ENCODE measurements around the gene NUP35. TPM values are rescaled to one million over a fixed set of nuclear protein-coding genes. Genes with fewer than 3 reads are reported as not detected.

Gene NUP35, protein sequence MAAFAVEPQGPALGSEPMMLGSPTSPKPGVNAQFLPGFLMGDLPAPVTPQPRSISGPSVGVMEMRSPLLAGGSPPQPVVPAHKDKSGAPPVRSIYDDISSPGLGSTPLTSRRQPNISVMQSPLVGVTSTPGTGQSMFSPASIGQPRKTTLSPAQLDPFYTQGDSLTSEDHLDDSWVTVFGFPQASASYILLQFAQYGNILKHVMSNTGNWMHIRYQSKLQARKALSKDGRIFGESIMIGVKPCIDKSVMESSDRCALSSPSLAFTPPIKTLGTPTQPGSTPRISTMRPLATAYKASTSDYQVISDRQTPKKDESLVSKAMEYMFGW
- 12.6 TPM for total RNA-seq
- long read RNA-seq, transcript NUP35-201 (9 exons, 1,633 nt) = major isoform, 26 of 28 reads
- long read RNA-seq, partial matches to known transcripts = 0 of 28 reads
- long read RNA-seq, other reads (novel, unspliced or antisense) = 2 of 28 reads

DNA sequence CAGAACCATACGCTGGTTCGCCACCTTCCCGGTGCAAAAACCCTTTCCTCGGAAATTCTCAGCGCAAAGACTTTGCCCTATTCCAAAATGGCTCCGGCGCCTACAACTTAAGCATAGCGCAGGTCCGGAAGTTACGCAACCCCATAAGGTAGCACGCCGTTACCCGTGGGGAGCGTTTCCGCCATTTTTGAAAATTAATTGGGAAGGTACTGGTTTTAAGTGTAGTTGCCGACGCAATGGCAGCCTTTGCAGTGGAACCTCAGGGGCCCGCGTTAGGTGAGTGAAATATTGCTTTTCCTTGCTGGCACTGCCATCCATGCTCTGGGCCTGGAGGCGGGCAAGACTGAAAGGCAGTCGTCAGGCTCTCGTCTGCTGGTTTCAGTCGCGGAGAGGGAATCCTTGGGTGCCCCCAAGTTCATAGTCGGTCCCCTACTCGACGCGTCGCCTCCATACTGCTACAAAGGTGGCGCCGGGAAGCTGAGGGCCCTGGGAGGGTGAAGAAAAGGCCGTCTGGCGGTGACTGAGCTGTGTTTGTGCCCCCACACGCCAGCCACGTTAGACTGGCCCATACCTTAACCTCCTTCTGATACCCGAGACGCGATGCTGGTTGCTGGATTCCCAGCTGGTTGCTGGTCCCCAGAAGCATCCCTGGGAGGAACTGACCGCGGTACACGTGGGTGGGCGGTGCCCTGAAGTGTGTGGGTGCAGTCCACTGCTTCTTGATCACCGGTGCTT lies at the start of gene NUP35:
TSS of gene NUP35 (plus strand) at position 222 of the 735 bp plus-strand sequence. CDS start at position 237, 15 bp downstream.
- peak; percentile 91 for DNase-seq (ENCODE audit: low spot score)

DNA sequence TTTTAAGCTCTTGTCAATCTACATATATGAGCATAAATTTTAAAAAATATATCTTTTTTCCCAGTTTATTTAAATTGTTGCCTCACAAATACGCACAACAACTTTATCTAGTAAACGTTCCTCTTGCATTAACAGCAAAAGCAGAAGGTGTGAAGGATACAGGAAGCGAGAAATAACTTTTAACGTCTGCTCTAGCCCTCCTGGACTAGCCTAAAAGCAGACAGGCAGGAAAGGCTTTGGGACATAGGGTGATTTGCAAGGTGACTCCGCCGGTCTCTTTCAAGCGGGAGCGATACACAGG lies 46.1 kb upstream of the NUP35 start:
- no peak for DNase-seq (ENCODE audit: low spot score)

DNA sequence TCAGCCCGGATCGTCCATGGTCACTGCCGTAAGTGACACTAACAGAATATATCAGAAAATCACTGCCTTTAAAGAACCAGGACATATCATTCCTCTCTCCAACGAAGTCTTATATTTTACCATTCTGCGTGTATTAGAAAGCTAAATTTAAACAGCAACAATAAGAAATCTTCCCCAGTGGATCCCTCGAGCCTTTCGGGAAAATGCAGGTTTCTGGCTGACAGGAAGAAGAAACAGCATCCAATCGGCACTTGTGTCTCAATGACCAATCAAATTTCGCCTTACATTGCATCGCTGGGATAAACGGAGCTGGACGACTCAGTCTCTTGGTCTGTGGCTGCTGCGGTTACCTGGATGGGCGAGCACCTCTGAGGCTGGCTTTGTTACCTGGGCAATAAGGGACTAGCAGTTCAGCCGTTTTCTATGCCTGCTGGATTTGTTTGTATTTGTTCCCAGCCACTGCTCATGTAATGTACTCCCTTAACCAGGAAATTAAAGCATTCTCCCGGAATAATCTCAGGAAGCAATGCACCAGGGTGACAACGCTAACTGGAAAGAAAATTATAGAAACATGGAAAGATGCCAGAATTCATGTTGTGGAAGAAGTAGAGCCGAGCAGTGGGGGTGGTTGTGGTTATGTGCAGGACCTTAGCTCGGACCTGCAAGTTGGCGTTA lies 45.6 kb upstream of the NUP35 start, which contains the start of gene DUSP19:
TSS of gene DUSP19 (plus strand) at position 284 of the 675 bp plus-strand sequence. CDS start at position 471, 187 bp downstream.
- DNase-seq (ENCODE audit: low spot score) = no peak

DNA sequence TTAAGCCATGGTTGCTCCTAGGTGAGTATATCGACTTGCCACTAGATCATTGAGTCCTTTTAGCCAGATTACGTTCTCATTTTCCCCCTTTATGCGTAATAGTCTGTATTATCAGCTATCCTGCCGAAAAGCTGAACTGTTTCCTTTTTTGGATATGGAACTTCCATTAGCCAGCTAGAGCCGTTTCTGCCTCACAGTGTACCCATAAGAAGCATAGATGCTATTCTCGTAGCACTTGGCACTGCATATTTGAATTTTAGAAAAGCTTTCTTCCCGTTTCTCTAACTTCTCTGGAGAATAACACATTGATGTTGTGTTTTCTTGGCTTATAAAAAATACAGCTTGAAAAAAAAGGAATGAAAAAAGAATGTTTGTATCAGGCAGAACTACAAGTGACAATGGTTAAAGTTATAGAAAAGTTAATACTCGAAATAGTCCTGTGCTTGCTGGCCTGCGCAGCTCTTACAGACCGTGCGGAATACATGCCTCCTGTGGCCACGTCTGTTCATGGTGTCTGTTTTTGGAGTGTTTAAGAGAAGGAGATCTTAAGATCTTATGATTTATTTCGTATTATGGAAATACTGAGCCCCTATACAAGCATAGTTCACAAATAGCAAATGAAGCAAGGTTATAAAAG lies 45.0 kb upstream of the NUP35 start:
- no peak for DNase-seq (ENCODE audit: low spot score)

DNA sequence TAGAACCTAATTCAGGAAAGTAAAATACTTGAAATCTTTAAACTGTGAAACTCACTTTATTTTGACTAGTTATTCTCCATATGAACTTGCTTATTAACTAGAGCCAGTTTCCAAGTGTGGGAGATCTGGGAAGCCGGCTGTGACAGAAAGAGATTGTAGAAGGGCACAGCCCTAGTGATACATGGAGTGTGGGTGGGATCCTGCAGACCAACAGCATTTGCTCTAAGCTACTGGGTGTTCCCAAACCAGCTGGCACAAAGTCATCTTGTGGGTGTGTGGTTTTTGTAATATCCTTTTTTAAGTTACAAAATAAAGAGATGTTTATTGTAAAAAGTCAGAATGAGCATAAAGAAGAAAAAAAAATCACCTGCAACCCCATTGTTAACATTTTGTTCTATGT lies 42.3 kb upstream of the NUP35 start:
- no peak for DNase-seq (ENCODE audit: low spot score)

DNA sequence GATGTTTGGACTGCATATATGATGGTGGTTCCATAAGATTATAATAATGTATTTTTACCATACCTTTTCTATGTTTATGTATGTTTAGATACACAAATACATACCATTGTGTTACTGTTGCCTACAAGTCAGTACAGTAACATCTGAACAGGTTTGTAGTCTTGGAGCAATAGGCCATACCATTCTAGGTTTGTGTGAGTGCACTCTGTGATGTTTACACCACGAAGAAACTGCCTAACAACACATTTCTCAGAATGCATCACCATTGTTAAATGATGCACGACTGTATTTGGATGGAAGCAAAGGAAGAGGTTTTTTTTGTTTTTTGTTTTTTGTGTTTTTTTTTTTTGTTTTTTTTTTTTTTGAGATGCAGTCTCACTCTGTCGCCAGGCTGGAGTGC lies 36.2 kb upstream of the NUP35 start:
- no peak for DNase-seq (ENCODE audit: low spot score)

DNA sequence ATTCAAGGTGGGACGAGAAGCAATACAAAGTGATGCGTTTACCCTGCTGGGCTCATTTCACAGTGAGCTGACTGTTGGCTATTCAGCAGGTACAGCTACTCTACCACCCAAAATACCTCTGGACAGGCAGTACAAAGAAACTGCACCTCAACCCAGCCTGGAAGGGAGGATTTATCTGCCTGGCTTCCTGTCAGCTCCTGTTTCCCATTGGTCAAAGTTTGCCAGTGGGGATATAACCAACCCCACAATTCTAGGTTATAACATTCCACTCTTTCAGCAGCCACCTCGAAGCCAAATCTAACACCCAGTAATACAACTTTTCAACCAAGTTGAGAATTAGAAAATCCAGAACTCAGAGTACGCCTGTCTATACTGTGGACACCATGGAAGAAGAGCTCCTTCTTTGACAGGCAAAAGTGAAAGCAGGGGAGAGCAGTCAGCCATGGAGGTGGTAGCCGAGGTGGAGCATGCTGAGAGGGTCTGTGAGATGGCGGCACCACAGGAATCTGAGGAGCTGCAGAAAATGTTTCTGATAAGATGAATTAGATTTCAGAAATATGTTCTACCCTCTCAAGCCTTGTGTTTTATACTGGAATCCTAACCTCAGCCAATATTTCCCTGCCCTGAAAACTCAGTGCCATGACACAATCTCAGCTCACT lies 34.9 kb upstream of the NUP35 start:
- no peak for DNase-seq (ENCODE audit: low spot score)

DNA sequence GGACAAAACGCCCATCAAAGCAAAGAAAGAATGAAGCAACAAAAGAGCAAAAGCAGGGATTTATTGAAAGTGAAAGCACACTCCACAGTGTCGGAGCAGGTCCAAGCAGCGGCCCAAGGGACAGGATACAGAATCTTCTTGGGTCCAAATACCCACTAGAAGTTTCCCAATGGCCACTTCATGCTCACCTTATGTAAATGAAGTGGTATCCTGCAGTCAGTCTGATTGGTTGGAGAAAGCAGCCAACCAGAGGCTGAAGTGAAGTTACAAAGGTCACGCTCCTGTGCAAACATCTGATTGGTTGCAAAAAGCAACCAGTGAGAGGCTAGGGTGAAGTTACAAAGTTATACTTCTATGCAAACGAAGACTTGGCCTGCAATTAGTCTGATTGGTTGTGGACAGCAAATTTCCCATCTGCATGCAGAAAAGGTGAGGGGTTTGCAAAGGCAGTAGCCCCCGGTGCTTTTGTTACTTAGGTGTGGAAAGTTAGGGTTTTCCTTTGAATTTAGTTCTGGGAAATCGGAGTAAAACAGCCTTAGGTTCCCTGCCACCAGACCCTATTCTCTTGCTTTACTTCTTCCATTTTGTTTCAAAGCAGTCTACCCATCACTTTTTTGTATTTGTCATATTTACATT lies 32.8 kb upstream of the NUP35 start:
- no peak for DNase-seq (ENCODE audit: low spot score)

DNA sequence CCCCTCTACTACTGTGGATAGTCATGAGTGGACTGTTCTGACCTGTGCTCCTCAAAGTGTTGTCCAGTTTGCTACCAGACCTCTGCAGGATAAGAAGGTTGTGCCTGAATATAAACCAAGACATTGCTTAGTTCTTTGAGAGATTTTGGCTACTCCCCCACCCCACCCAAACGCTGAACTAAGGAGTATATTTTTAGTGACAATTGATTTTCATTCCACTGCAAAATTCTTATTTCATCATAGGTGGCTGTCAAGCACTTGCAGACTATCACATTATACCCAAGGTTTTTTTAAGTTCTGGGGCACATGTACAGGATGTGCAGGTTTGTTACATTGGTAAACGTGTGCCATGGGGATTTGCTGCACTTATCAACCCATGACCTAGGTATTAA lies 32.3 kb upstream of the NUP35 start:
- no peak for DNase-seq (ENCODE audit: low spot score)

DNA sequence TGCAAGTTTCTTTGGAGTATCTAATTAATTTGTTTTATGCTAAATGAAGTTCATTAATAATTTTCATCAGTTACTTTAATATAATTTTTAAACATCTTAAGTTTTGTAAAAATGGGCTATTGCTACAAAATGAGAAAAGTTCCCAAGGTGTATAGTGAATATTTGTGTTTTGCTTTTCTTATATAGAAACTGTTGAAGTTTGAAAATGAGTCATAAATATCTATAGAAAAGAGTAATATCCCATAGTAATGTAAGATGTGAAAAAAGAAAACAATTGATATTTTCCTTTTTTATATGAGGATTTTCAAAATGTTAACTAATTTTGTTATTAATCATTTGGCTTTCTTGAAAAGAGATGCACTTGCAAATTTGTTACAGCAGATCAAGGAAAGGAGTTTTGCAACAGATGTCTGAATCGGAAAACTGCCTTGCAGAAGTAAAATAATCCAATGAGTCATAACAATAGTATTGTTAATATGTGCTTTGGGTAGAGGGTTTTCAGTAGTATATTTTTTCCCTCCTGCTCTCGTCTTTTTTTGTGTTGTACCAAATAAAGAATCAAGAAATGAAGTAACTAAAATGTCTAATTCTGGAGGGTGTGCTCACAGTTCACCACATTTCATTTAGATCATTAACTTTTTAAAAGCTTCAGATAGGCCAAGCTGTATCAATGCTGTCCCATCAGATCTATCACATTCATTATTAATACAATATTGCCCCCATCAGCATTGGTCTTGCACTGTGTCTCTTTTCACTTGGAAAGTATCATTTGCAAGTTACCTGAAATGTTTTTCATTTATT lies 30.2 kb upstream of the NUP35 start:
- no peak for DNase-seq (ENCODE audit: low spot score)

DNA sequence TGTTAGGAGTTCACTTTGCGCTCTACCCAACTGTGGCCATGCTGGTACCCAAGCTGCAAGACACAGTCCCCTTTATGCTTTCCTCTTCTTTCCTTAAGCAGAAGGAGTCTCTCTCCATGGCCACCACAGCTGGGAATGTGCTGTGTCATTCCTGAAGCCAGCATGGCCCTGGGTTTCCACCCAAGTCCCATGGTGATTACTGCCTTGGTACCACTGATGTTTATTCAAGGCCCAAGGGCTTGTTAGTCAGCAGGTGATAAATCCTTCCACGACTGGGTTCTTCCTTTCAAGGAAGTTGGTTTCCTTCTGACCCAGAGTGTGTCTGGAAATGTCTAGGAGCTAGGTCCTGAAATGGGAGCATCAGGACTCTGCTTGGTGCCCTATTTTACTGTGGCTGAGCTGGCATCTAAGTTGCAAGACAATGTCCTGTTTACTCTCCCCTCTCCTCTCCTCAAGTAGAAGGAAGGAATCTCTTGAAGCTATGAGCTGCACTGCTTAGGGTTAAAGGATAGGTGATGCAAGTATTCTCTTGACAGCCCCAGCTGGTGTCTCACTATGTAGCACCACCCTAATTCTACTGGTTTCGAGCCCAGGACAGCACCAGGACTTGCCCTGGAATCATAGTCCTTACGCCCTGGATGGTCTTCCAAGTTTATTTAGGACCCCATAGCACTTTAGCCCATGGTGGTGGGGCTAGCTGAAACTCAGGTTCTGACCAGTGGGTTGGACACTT lies 18.7 kb upstream of the NUP35 start:
- DNase-seq (ENCODE audit: low spot score) = no peak

DNA sequence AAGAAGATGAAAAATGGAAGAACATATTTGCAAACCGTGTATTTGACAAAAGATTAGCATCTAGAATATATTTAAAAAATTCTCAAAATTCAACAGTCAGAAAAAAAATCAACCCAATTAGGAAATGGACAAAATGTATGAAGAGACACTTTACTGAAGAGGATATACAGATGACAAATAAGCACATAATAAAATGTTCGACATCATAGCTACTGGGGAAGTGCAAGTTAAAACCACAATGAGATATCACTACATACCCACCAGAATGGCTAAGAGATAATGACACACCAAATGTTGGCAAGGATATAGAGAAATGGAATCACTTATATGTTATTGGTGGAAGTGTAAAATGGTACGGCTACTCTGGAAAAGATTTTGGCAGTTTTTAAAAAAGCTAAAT lies 11.7 kb upstream of the NUP35 start:
- DNase-seq (ENCODE audit: low spot score) = no peak

DNA sequence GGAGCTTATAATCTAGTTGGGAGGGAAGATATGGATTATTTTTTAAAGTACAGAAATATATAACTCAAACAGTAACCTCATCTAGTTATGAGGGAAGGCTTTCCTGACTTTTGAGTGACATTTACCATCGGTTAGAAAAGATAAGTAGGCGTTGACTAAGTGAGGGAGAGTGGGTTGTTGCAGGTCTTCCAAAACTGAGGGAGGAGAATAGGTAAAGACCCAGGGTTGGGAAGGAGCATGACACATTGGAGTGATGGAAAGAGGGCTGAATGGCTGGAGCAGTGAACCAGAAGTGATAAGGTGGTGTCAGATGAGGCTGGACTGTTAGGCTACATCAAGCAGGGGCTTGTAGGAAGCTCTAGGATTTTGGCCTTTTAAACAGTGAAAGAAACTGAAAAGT lies 10.6 kb upstream of the NUP35 start:
- DNase-seq (ENCODE audit: low spot score) = no peak

DNA sequence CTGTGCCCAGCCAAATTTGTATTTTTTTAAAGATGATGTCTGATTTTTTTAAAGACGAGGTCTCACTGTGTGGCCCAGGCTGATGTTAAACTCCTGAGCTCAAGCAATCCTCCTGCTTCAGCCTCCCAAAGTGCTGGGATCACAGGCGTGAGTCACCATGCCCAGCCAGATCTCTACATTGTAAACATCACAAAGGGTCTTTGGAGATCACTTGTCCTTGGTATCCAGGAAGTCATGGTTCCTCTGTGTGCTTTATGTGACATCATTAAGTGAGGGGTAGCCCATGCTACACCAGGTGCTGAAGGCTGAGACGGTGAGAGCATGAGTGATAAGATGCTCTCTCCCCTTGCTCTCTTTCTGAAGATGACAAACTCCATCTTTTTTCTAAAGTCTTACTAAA lies 7.0 kb upstream of the NUP35 start:
- DNase-seq (ENCODE audit: low spot score) = no peak

DNA sequence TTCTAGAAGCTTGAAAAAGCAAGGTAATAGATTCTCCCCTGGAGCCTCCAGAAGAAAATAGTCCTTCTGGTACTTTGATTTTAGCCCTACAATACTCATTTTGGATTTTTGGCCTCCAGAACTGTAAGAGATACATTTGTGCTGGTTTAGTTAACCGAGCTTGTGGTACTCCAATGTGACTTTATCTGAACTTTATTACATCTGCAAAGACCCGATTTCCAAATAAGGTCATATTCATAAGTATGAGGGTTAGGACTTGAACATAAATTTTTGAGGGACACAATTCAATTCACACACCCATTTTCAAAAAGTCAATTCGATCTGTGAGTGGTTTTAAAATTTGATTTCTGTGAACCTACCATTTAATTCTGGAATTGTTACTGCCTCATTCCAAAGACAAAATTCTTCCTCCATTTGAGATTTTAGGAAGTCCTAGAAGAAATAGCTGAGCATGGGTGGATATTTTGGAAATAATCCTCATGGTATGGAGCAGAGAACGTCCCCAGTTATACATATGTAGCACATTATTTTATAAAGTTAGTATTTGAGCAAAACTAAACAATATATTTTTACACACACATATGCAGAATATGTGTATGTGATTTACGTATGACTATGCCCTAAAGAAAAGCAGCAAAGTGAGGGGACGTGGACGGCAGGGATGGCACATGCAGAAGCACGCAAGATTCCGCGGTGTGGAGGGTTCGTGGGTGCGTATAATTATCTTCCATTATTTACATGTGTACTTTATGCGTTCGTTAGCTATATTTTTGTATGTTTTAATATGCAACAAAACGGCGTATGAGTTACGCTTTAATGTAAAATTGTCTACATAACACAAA lies 905 bp upstream of the NUP35 start:
- DNase-seq (ENCODE audit: low spot score) = no peak

DNA sequence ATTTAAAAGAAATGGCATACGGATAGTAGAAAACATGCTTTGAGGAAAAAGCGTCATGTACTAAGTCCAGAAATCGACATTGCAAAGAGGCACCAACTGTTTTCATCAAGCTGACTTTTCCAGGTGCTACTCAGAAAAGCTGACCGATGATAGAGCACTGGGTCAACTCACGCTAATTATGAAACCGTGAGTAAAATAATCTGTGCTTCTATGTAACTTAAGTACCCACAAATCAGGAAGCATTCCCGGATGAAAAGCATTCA lies 353 bp upstream of the NUP35 start:
- no peak for DNase-seq (ENCODE audit: low spot score)

DNA sequence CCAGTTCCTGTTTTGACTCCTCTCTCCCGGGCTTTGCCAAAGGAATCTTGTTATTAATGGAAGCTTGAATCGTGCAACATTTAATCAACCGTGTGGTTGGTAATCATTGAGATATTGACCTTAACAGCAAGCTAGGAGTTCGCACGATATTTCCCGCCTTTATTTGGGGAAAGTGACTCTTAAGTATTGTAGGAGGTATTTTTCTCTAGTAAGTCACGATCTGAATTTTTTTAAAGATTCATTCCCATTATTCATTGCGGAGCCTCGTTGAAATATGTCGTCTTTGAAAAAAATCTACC lies 663 bp downstream of the NUP35 start:
- no peak for DNase-seq (ENCODE audit: low spot score)

DNA sequence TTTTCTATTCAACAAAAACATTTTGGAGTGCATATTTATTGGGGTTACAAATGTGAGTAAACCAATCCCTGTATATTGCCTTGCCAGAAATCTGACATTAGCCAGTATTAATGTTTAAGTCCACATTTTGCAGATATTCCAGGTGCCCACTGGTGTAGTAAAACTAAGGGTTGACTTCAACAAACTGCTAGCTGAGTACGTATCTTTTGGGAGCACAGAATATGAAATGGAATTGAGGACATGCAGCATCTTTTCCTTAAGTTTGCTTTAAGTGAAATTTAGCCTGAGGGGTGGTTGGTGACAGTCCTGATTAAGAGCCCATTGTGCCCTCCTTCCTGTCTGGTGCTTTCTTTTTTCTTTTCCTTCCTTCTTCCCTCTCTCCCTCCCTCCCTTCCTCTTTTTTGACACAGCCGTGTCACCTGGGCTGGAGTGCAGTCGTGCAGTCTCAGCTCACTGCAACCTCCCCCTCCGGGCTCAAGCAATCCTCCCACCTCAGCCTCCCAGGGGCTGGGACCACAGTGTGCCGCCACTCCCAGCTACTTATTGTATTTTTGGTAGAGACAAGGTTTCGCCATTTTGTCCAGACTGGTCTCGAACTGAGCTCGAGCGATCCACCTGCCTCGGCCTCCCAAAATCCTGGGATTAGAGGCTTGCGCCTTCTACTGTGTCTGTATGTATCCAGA lies 1.6 kb downstream of the NUP35 start:
- no peak for DNase-seq (ENCODE audit: low spot score)

Data from mesenteric fat pad (tissue), 1 donor.